Measurements from ENCODE around the gene SV2C.

The SV2C gene

DNA sequence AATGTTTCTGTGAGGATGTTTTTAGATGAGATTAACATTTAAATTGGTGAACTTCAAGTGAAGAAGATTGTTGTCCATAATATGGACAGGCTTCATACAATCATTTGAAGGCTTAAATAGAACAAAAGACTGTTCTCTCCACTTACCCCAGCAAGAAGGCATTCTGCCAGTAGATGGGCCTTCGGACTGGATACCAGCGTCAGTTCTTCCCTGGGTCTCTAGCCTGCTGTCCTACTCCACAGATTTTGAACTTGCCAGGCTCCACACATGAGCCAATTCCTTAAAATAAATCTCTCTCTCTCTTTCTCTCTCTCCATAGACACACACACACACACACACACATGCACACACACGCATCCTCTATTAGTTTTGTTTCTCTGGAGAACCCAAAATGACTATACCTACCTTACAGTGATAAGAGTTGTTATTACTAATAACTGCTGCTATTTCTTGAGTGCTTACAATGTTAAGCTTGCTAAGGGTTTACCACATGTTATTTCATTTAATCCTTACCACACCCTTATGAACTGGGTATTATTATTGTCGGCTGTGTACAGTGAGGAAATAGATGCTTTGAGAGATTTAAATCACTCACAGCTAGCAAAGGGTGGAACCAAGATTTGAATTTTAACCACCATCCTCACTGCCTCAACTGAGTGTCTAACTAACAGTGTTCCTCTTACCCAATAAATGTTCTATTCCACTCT is 300.1 kb downstream of the SV2C start:
- Histone ChIP-seq H3K36me3 (ENCODE audit: control insufficient read depth in 1 of 2, insufficient read depth in 2 of 2, low read length in 2 of 2) (no peaks in the 10 kb centered on the region), H3K9ac (ENCODE audit: low read depth in 1 of 2, low read length in 2 of 2) (no peak overlapping the region), H3K27ac (ENCODE audit: low read depth, low read length) (no peak overlapping the region), H3K9me3 (ENCODE audit: control insufficient read depth in 1 of 2, low read length in 2 of 2) (no peaks in the 10 kb centered on the region), H3K4me1 (ENCODE audit: control insufficient read depth in 1 of 2, insufficient read depth in 2 of 2, low read length in 2 of 2) (peaks cover 8 to 15% of the 10 kb centered on the region in 2 donors), H3K4me3 (ENCODE audit: low read depth in 1 of 2, low read length in 2 of 2) (no peak overlapping the region), H3K27me3 (ENCODE audit: control insufficient read depth in 1 of 2, insufficient read depth in 2 of 2, low read length in 2 of 2) (no peaks in the 10 kb centered on the region)

- Histone ChIP-seq H3K27me3 (ENCODE audit: control insufficient read depth in 1 of 2, insufficient read depth in 2 of 2, low read length in 2 of 2) (no peaks in the 10 kb centered on the region), H3K36me3 (ENCODE audit: control insufficient read depth in 1 of 2, insufficient read depth in 2 of 2, low read length in 2 of 2) (no peaks in the 10 kb centered on the region), H3K4me3 (ENCODE audit: low read depth in 1 of 2, low read length in 2 of 2) (no peak overlapping the region), H3K27ac (ENCODE audit: low read depth, low read length) (no peak overlapping the region), H3K4me1 (ENCODE audit: control insufficient read depth in 1 of 2, insufficient read depth in 2 of 2, low read length in 2 of 2) (peaks cover 8 to 15% of the 10 kb centered on the region in 2 donors), H3K9me3 (ENCODE audit: control insufficient read depth in 1 of 2, low read length in 2 of 2) (no peaks in the 10 kb centered on the region), H3K9ac (ENCODE audit: low read depth in 1 of 2, low read length in 2 of 2) (no peak overlapping the region)
Measured at GRCh38 chr5:76384189-76384588, 301.0 kb downstream of the SV2C start.

DNA sequence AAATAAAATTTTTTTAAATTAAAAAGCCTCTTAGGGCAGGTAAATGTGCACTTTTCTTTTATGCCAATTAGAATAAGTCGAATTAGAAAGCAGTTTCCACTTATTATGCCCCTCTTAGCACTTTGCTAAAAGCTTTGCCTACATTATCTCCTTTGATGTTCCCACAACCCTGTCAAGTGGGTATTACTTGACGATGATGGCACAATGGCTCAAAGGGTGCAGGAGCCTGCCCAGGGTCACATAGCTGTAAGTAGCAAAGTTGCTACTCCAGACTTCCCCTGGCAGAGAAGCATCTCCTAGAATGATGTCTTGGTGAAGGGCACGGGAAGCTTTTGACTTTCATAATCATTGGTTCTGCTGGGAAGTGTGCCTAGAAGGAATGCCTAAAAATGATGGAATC is 301.5 kb downstream of the SV2C start:
- Histone ChIP-seq H3K9ac (ENCODE audit: low read depth in 1 of 2, low read length in 2 of 2) (no peak overlapping the region), H3K4me3 (ENCODE audit: low read depth in 1 of 2, low read length in 2 of 2) (no peak overlapping the region), H3K27me3 (ENCODE audit: control insufficient read depth in 1 of 2, insufficient read depth in 2 of 2, low read length in 2 of 2) (no peaks in the 10 kb centered on the region), H3K9me3 (ENCODE audit: control insufficient read depth in 1 of 2, low read length in 2 of 2) (no peaks in the 10 kb centered on the region), H3K36me3 (ENCODE audit: control insufficient read depth in 1 of 2, insufficient read depth in 2 of 2, low read length in 2 of 2) (no peaks in the 10 kb centered on the region), H3K27ac (ENCODE audit: low read depth, low read length) (no peak overlapping the region), H3K4me1 (ENCODE audit: control insufficient read depth in 1 of 2, insufficient read depth in 2 of 2, low read length in 2 of 2) (peaks cover 8 to 14% of the 10 kb centered on the region in 2 donors)

GRCh38 chr5:76385540-76385939 is 302.4 kb downstream of the SV2C start:
- Histone ChIP-seq H3K4me1 (ENCODE audit: control insufficient read depth in 1 of 2, insufficient read depth in 2 of 2, low read length in 2 of 2) (peaks cover 8 to 19% of the 10 kb centered on the region in 2 donors), H3K27ac (ENCODE audit: low read depth, low read length) (no peak overlapping the region), H3K36me3 (ENCODE audit: control insufficient read depth in 1 of 2, insufficient read depth in 2 of 2, low read length in 2 of 2) (no peaks in the 10 kb centered on the region)

DNA sequence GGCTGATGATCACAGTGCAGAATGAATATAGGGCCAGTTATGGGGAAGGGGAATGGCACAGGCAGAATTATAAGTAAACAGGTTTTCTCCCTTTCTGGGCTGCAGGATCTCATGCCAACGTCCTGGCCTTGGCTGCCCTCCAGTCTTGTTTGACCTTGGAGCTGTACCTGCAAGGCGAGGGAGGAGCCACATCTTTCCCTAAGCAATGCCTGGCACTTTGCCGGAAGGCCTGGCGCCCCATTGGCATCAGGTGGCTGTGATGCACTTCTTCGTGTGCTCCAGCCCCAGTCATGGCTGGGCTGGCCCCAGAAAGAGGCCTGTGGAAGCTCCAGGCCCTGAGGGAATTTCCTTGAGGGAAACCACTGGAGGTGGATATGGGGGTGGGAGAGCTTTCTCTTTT is 303.2 kb downstream of the SV2C start:
- Histone ChIP-seq H3K36me3 (ENCODE audit: control insufficient read depth in 1 of 2, insufficient read depth in 2 of 2, low read length in 2 of 2) (no peaks in the 10 kb centered on the region), H3K4me1 (ENCODE audit: control insufficient read depth in 1 of 2, insufficient read depth in 2 of 2, low read length in 2 of 2) (peaks cover 8 to 21% of the 10 kb centered on the region in 2 donors), H3K27me3 (ENCODE audit: control insufficient read depth in 1 of 2, insufficient read depth in 2 of 2, low read length in 2 of 2) (no peaks in the 10 kb centered on the region), H3K4me3 (ENCODE audit: low read depth in 1 of 2, low read length in 2 of 2) (no peak overlapping the region), H3K9ac (ENCODE audit: low read depth in 1 of 2, low read length in 2 of 2) (no peak overlapping the region), H3K9me3 (ENCODE audit: control insufficient read depth in 1 of 2, low read length in 2 of 2) (no peaks in the 10 kb centered on the region), H3K27ac (ENCODE audit: low read depth, low read length) (no peak overlapping the region)

More at GRCh38 chr5:76385540-76385939, 302.4 kb downstream of the SV2C start:
- Histone ChIP-seq H3K27me3 (ENCODE audit: control insufficient read depth in 1 of 2, insufficient read depth in 2 of 2, low read length in 2 of 2) (no peaks in the 10 kb centered on the region), H3K4me3 (ENCODE audit: low read depth in 1 of 2, low read length in 2 of 2) (no peak overlapping the region), H3K9me3 (ENCODE audit: control insufficient read depth in 1 of 2, low read length in 2 of 2) (no peaks in the 10 kb centered on the region), H3K9ac (ENCODE audit: low read depth in 1 of 2, low read length in 2 of 2) (no peak overlapping the region)

- H3K27me3 ChIP-seq (ENCODE audit: control insufficient read depth in 1 of 2, insufficient read depth in 2 of 2, low read length in 2 of 2) = no peaks in the 10 kb centered on the region
- no peaks in the 10 kb centered on the region for H3K36me3 ChIP-seq (ENCODE audit: control insufficient read depth in 1 of 2, insufficient read depth in 2 of 2, low read length in 2 of 2)
- no peak overlapping the region for H3K27ac ChIP-seq (ENCODE audit: low read depth, low read length)
- no peak overlapping the region for H3K4me3 ChIP-seq (ENCODE audit: low read depth in 1 of 2, low read length in 2 of 2)
- no peak overlapping the region for H3K9ac ChIP-seq (ENCODE audit: low read depth in 1 of 2, low read length in 2 of 2)
- no peaks in the 10 kb centered on the region for H3K9me3 ChIP-seq (ENCODE audit: control insufficient read depth in 1 of 2, low read length in 2 of 2)
- peaks cover 8 to 21% of the 10 kb centered on the region in 2 donors for H3K4me1 ChIP-seq (ENCODE audit: control insufficient read depth in 1 of 2, insufficient read depth in 2 of 2, low read length in 2 of 2)
Measured at GRCh38 chr5:76388236-76388635, 305.1 kb downstream of the SV2C start.

- Histone ChIP-seq H3K4me1 (ENCODE audit: control insufficient read depth in 1 of 2, insufficient read depth in 2 of 2, low read length in 2 of 2) (peaks cover 8 to 21% of the 10 kb centered on the region in 2 donors), H3K36me3 (ENCODE audit: control insufficient read depth in 1 of 2, insufficient read depth in 2 of 2, low read length in 2 of 2) (no peaks in the 10 kb centered on the region), H3K4me3 (ENCODE audit: low read depth in 1 of 2, low read length in 2 of 2) (no peak overlapping the region), H3K27ac (ENCODE audit: low read depth, low read length) (no peak overlapping the region), H3K9me3 (ENCODE audit: control insufficient read depth in 1 of 2, low read length in 2 of 2) (no peaks in the 10 kb centered on the region), H3K9ac (ENCODE audit: low read depth in 1 of 2, low read length in 2 of 2) (no peak overlapping the region), H3K27me3 (ENCODE audit: control insufficient read depth in 1 of 2, insufficient read depth in 2 of 2, low read length in 2 of 2) (no peaks in the 10 kb centered on the region)
Measured at GRCh38 chr5:76388791-76389512, 305.8 kb downstream of the SV2C start.

- no peak overlapping the region for H3K4me3 ChIP-seq (ENCODE audit: low read depth in 1 of 2, low read length in 2 of 2)
- no peak overlapping the region for H3K9ac ChIP-seq (ENCODE audit: low read depth in 1 of 2, low read length in 2 of 2)
- peaks cover 8 to 16% of the 10 kb centered on the region in 2 donors for H3K4me1 ChIP-seq (ENCODE audit: control insufficient read depth in 1 of 2, insufficient read depth in 2 of 2, low read length in 2 of 2)
- H3K36me3 ChIP-seq (ENCODE audit: control insufficient read depth in 1 of 2, insufficient read depth in 2 of 2, low read length in 2 of 2) = no peaks in the 10 kb centered on the region
- H3K27ac ChIP-seq (ENCODE audit: low read depth, low read length) = no peak overlapping the region
- H3K9me3 ChIP-seq (ENCODE audit: control insufficient read depth in 1 of 2, low read length in 2 of 2) = no peaks in the 10 kb centered on the region
- H3K27me3 ChIP-seq (ENCODE audit: control insufficient read depth in 1 of 2, insufficient read depth in 2 of 2, low read length in 2 of 2) = no peaks in the 10 kb centered on the region
Measured at GRCh38 chr5:76389513-76390154, 306.5 kb downstream of the SV2C start.

GRCh38 chr5:76391014-76391413 is 307.8 kb downstream of the SV2C start:
- Histone ChIP-seq H3K4me3 (ENCODE audit: low read depth in 1 of 2, low read length in 2 of 2) (no peak overlapping the region), H3K36me3 (ENCODE audit: control insufficient read depth in 1 of 2, insufficient read depth in 2 of 2, low read length in 2 of 2) (no peaks in the 10 kb centered on the region), H3K4me1 (ENCODE audit: control insufficient read depth in 1 of 2, insufficient read depth in 2 of 2, low read length in 2 of 2) (peaks cover 5 to 14% of the 10 kb centered on the region in 2 donors), H3K27me3 (ENCODE audit: control insufficient read depth in 1 of 2, insufficient read depth in 2 of 2, low read length in 2 of 2) (no peaks in the 10 kb centered on the region), H3K27ac (ENCODE audit: low read depth, low read length) (no peak overlapping the region), H3K9me3 (ENCODE audit: control insufficient read depth in 1 of 2, low read length in 2 of 2) (no peaks in the 10 kb centered on the region), H3K9ac (ENCODE audit: low read depth in 1 of 2, low read length in 2 of 2) (no peak overlapping the region)

DNA sequence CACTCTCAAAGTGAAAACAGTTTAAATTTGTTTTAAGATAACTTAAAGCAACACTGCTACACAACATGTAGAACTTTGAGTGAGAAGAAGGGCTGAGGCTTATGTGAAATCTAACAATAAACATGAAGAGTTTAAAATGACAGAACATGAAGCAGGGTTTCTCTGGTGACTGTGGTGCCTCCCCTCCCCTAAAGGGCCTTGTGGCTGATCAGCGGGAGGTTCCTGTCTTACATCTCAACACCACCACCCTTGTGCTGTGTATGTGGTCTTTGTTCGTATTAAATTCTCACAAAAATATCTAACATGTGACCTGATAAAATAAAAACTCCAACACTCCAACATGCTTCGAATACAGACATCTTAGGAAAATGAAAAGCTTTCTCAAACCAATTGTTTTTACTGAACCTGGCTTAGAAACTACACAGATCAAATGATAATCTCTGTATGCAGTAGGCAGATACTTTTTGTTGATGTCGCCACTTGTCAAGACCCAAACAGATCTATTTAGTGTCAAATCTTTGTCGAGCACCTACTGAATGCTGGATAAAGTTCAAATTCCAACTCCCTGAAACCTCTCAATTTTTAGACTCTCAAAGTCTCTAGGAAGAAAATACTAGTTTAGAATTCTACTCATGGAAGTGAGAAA is 310.0 kb downstream of the SV2C start:
- no peak overlapping the region for H3K4me3 ChIP-seq (ENCODE audit: low read depth in 1 of 2, low read length in 2 of 2)
- H3K27ac ChIP-seq (ENCODE audit: low read depth, low read length) = no peak overlapping the region

More for the DNA sequence above, 310.0 kb downstream of the SV2C start:
- peaks cover 0 to 10% of the 10 kb centered on the region in 2 donors for H3K4me1 ChIP-seq (ENCODE audit: control insufficient read depth in 1 of 2, insufficient read depth in 2 of 2, low read length in 2 of 2)
- no peaks in the 10 kb centered on the region for H3K27me3 ChIP-seq (ENCODE audit: control insufficient read depth in 1 of 2, insufficient read depth in 2 of 2, low read length in 2 of 2)
- no peaks in the 10 kb centered on the region for H3K9me3 ChIP-seq (ENCODE audit: control insufficient read depth in 1 of 2, low read length in 2 of 2)
- no peak overlapping the region for H3K9ac ChIP-seq (ENCODE audit: low read depth in 1 of 2, low read length in 2 of 2)
- H3K36me3 ChIP-seq (ENCODE audit: control insufficient read depth in 1 of 2, insufficient read depth in 2 of 2, low read length in 2 of 2) = no peaks in the 10 kb centered on the region
